Fibroblast of upper back skin (primary cell): Measurements from ENCODE around the gene ANK3.
"Not testable (repeated sequence)": the region's sequence is repeated elsewhere in the genome, so short reads cannot be mapped to it uniquely, and the experiment has no call there.

Experiments
- DNase-seq: peaks from one replicate; pipeline ENCODE4 v3.0.0-alpha.2; 2013

Gene ANK3

GRCh38 chr10:60069311-60069710 is 320.4 kb downstream of the ANK3 start:
- DNase-seq, result no peak

- DNase-seq, result peak; percentile 47
These were observed 339.3 kb downstream of the ANK3 start for GRCh38 chr10:60050366-60050765.

GRCh38 chr10:60048091-60048501 is 341.6 kb downstream of the ANK3 start:
- DNase-seq, result peak; percentile 91

- DNase-seq, result no peak
These were observed 344.1 kb downstream of the ANK3 start for GRCh38 chr10:60045571-60045970.

GRCh38 chr10:60044971-60045370 is 344.7 kb downstream of the ANK3 start:
- DNase-seq, result no peak

- peak; percentile 92 for DNase-seq
These were observed 345.4 kb downstream of the ANK3 start for GRCh38 chr10:60044242-60044641.

- DNase-seq, result no peak
These were observed 346.0 kb downstream of the ANK3 start for GRCh38 chr10:60043561-60044241.

GRCh38 chr10:60042914-60043313 is 346.8 kb downstream of the ANK3 start:
- DNase-seq, result no peak

GRCh38 chr10:60042262-60042661 is 347.4 kb downstream of the ANK3 start:
- DNase-seq, result no peak

- DNase-seq, result no peak
These were observed 348.1 kb downstream of the ANK3 start for GRCh38 chr10:60041489-60042133.

GRCh38 chr10:60040014-60040662 is 349.5 kb downstream of the ANK3 start:
- no peak for DNase-seq

- no peak for DNase-seq
These were observed 353.7 kb downstream of the ANK3 start for GRCh38 chr10:60035984-60036383.

- DNase-seq, result not testable (repeated sequence)
These were observed 354.3 kb downstream of the ANK3 start for GRCh38 chr10:60035375-60035774.

- peak; percentile 49 for DNase-seq
These were observed 357.0 kb downstream of the ANK3 start for GRCh38 chr10:60032723-60033122.

GRCh38 chr10:60031664-60032063 is 358.0 kb downstream of the ANK3 start:
- no peak for DNase-seq

- no peak for DNase-seq
These were observed 358.5 kb downstream of the ANK3 start for GRCh38 chr10:60031183-60031582.

GRCh38 chr10:60029475-60029874 is 360.2 kb downstream of the ANK3 start:
- no peak for DNase-seq

GRCh38 chr10:60028081-60028480 is 361.6 kb downstream of the ANK3 start:
- DNase-seq, result no peak

- DNase-seq, result no peak
These were observed 364.4 kb downstream of the ANK3 start for GRCh38 chr10:60025279-60025678.

- DNase-seq, result no peak
These were observed 365.2 kb downstream of the ANK3 start for GRCh38 chr10:60024506-60024905.

- DNase-seq, result no peak
These were observed 366.4 kb downstream of the ANK3 start for GRCh38 chr10:60023155-60023877.

GRCh38 chr10:60021361-60021760 is 368.3 kb downstream of the ANK3 start:
- no peak for DNase-seq

- no peak for DNase-seq
These were observed 372.9 kb downstream of the ANK3 start for GRCh38 chr10:60016794-60017193.
